GM06990 (cell line): ENCODE measurements around the gene FOXF1.
A peak's percentile ranks its signal among the peaks of the same experiment; 100 is the strongest.

Source experiments
- DNase-seq: peaks from one replicate; pipeline ENCODE4 v3.0.0-alpha.2; 2011; ENCODE audit not compliant: insufficient read length; ENCODE audit errors: extremely low read depth
- H3K27me3 ChIP-seq: replicated peaks from 2 replicates; pipeline ENCODE4 v1.6.0; 2011; ENCODE audit warnings: low read length; ENCODE audit not compliant: control insufficient read depth, insufficient read depth
- H3K36me3 ChIP-seq: 2 replicates; pipeline ENCODE4 v1.5.1; 2011; ENCODE audit warnings: low read length; ENCODE audit not compliant: control insufficient read depth, insufficient read depth
- H3K4me3 ChIP-seq: replicated peaks from 2 replicates; pipeline ENCODE4 v1.5.1; 2011; ENCODE audit warnings: low read depth, mild to moderate bottlenecking, control low read depth, low read length
- TF ChIP-seq, protein P1 (sequence below): IDR thresholded peaks from 2 replicates; pipeline ENCODE4 v1.5.1; 2011; ENCODE audit warnings: low read length, control low read depth, mild to moderate bottlenecking, inconsistent platforms; ENCODE audit not compliant: insufficient read depth, poor library complexity, severe bottlenecking

The FOXF1 gene

DNA sequence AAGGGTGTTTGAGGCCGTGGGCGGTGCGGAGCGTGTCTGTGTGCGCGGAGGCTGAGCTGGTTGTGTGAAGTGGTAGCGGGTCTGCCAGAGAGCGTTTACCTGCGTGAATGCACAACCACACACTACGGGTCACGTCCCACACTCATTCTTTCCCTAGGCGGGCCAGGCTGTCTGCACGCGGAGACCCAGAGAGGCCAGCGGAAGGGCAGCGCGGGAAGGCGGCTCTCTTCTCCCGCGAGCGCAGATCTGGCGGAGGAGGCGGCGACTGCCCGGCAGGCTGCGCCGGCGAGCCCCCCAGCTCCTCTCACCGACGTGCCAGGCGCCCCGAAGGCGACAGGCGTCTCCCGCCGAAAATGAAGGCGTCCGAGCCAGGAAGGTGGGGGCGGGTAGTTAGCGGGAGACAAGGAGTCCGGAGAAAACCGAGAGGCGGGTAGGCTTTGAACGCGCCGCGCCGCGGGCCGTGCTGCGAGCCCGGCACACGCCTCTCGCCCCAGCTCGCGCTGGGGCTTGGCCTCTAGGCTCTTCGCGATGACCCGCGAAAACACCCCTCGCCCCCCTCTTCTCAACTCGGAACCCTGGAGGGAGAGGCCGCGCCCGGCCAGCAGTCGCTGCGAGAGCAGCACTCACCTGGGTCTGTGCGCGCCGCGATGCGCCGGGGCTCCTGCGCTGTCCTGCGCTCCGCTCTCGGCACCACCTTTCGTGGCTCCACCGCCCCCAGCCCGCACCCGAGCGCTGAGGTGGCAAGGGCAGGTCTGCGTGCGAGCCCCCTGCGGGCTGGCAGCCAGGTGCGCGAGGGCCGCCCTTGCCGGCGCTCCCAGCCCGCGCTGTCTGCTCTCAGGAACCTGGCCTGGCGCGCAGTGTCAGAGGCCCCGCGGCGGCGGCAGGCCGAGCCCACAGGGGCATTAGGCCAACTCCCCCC is 2.0 kb upstream of the FOXF1 start:
- no peak for DNase-seq
- Histone ChIP-seq H3K27me3 (peaks cover 9% of the 10 kb centered on the region), H3K4me3 (no peak overlapping the region; the same call in 1 of the 2 replicates), H3K36me3 (no peaks in the 10 kb centered on the region)
- TF ChIP-seq, protein P1, sequence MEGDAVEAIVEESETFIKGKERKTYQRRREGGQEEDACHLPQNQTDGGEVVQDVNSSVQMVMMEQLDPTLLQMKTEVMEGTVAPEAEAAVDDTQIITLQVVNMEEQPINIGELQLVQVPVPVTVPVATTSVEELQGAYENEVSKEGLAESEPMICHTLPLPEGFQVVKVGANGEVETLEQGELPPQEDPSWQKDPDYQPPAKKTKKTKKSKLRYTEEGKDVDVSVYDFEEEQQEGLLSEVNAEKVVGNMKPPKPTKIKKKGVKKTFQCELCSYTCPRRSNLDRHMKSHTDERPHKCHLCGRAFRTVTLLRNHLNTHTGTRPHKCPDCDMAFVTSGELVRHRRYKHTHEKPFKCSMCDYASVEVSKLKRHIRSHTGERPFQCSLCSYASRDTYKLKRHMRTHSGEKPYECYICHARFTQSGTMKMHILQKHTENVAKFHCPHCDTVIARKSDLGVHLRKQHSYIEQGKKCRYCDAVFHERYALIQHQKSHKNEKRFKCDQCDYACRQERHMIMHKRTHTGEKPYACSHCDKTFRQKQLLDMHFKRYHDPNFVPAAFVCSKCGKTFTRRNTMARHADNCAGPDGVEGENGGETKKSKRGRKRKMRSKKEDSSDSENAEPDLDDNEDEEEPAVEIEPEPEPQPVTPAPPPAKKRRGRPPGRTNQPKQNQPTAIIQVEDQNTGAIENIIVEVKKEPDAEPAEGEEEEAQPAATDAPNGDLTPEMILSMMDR, result no peak

DNA sequence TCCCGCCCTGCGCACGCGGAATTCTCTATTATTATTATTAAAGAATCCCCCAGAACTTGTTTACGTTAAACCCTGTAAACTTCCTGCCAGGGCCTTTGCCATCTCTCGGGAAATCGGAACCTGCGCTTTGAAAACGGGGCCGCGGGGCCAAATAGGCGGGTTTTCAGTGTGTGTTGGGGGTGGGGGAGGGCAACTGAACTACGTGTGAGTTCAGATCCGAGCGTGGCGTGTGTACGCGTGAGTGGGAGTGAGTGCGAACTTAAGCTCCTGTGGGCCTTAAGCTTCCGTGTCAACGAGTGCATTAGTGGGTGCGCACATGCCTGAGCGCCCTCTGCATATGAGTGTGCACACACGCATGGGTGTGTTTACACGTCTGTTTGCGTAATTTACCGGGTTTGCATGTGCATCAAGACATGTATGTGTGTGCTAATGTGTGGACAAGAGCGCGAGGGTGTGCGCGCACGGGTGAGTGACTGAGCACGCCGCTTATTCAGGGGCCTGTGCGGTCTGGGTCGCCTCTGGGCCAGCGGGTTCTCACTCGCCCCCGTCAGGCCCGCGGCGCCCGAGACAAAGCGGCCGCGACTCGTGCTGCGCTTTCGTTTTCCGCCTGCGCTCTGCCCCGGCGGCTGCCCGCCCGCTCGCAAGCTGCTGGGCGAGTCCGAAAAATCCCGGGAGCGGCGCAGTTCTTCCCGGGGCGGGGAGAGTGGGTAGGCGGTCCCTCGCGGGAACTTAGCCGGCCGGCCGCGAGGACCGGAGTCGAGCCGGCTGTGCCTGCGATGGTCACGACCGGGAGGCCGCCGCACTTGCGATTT is 1.2 kb upstream of the FOXF1 start:
- no peaks in the 10 kb centered on the region for H3K36me3 ChIP-seq
- peaks cover 7% of the 10 kb centered on the region for H3K27me3 ChIP-seq
- TF ChIP-seq, protein P1, result no peak
- peak overlapping the region; percentile 59 for H3K4me3 ChIP-seq
- DNase-seq, result peak; percentile 61

DNA sequence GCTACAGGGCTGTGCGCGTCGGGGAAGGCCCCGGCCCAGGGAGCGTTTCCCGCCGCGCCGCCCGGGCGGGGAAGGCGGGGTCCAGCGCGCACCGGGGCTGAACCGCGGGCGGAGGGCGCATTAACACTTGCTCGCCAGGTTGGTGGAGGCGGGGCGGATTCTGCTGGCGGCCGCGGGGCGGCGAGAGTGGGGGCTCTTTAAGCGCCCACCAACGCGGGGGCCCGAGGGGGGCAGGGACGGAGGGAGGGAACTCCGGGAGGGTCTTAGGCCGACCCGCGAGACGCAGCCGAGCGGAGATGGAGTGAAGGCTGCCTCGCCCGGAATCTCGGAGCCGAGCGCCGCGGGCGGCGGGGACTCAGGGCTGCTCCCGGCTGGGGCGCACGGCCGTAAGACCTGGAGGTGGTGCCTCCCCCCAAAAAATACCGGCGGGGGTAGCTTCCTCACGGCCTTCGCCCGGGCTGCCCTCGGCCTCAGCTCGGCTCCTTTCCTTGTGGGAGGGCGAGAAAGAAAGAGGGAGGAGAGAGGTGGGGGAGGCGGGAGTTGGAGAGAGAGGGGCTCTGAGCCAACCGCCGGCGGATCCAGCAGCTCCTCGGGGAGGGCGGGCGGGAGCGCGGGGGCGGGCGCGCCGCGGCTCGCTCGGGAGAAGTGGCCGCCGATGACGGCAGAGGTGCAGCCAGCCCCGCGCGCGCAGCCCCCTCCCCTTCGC is 415 bp upstream of the FOXF1 start:
- DNase-seq, result no peak
- peak overlapping the region; percentile 59 for H3K4me3 ChIP-seq
- peaks cover 4% of the 10 kb centered on the region for H3K27me3 ChIP-seq
- TF ChIP-seq, protein P1, result no peak
- no peaks in the 10 kb centered on the region for H3K36me3 ChIP-seq

DNA sequence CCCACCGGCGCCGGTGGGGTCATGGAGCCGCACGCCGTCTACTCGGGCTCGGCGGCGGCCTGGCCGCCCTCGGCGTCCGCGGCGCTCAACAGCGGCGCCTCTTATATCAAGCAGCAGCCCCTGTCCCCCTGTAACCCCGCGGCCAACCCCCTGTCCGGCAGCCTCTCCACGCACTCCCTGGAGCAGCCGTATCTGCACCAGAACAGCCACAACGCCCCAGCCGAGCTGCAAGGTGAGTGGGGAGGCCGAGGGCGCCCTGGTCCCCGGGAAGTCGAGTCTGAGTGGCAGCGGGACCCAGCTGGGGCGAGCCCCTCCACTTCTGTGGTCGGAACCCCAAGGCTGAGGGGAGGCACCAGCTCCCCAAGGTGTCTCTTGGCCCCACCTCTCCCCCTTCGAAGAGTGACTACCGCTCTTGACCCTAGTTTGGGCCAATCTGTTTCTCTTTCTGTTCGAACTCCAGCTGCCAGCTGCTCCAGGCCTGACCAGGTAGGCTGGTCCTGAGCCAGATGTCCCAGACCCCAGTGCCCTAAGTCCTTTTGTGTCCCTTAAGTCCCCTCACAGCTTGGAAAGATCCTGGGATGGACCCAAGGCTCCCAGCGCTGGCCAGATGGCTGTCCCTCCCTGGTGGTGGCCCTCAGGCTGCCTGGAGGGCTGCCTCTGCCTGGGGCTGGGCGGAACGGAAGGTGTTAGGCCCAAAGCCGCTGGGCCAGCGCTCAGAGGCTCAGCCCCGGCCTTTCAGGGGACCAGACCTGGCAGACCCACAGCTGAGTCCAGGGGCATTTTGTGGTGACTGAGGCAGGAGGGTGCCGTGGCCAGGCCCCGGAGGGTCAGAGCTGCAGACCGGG is 1.2 kb downstream of the FOXF1 start:
- H3K4me3 ChIP-seq, result no peak overlapping the region

More for the DNA sequence above, 1.2 kb downstream of the FOXF1 start:
- Histone ChIP-seq H3K27me3 (peaks cover 3% of the 10 kb centered on the region), H3K36me3 (no peaks in the 10 kb centered on the region)
- TF ChIP-seq, protein P1, result no peak
- DNase-seq, result no peak
